Myocyte (in vitro differentiated cells): ENCODE results near the gene KRTAP10-3. TPM values are rescaled to one million over a fixed set of nuclear protein-coding genes. Genes with fewer than 3 reads are reported as not detected.

ENCODE experiments used
- DNase-seq: peaks from one replicate; pipeline ENCODE4 v3.0.0-alpha.2; 2012; ENCODE audit warnings: low read depth
- total RNA-seq: library from RNA; depleted of rRNA; stranded (reverse); fragments of >200 nt; gene quantifications from 2 replicates; pipeline ENCODE4 v1.2.3, GENCODE V29; 2014

KRTAP10-3 gene
- total RNA-seq, 1 donor from 2014 or later: not detected

DNA sequence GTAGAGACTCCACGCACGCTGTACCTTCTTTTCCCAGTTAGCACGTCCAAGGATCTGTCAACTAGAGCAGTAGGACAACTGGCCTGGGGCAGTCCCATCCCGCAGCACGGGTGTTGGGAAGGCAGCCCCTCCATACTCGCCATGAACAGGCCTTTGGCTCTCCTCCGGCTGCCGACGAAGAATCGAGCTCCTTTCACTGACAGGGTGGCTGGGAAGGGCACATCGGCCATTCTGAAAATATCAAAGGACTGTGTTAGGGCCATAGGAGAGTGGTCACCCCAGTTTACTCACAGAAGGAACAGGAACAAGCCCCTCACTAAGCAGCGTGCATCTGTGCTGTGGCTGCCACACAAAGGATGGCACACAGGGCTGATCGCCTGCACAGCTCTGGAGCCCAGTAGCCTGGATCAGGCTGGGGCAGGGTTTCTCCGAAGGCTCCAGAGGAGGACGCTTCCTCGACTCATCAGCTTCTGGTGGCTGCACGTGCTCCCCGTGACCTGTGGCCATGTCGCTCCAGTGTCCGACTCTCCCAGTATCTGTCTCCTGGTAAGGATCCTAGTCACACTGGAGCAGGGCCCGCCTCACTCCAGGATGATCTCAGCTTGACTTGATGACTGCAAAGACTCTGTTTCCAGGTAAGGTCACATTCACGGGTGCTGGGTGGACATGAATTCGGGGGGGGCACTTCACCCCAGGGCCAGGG, 27.5 kb downstream of the KRTAP10-3 start:
- DNase-seq: no peak

DNA sequence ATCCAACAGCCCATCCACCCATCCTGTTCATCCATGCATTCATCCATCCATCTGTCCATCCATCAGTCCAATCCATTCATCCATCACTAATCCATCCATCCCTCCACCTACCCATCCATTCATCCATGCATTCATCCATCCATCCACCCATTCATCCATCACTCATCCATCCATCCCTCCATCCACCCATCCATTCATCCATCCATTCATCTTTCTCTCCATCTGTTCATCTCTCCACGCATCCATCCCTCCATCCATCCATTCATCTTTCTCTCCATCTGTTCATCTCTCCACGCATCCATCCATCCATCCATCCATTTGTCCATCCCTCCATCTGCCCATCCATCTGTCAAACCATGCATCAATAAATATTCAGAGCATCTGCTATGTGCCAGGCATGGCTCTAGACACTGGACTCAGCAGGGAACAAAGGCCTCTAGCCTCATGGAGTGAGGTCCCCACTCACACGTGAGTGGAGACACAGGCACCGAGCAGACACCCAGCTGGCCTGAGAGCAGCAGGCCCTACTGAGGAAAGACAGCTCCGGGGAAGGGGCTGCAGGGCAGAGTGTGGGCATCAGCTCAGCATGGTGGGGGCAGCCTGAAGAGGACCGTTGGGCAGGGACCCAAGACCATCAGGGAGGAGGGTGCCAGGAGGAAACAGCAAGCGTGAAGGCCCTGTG, 28.2 kb downstream of the KRTAP10-3 start:
- no peak for DNase-seq

DNA sequence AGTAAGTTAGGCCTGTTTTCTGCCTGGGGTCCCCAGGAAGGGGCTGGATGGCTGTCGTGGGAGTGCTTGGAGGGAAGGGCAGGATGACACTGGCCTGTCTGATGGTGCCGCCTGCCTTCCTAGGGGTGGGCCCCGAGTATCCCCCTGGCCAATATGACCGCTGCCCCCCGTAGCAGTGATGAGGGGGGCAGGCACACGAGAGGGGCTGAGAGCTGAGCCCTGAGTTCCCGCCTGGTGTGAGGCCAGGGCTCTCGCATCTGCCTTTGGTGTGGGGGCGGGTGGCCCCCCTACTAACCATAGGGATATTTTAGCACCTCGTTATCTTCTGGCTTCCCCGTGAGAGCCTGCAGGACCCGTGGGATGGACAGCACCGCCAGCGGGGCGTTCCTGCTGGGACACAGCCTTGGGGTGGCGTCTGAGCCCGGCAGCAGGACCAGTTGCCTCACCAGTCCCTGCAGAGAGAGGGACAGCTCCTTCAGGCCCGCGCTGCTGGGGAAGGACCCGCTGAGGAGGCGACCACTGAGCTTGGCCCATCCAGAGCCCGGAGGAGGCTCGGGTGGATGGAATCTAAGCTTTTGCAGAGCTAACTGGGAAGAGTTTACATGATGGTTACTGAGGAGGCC, 29.0 kb downstream of the KRTAP10-3 start:
- no peak for DNase-seq

DNA sequence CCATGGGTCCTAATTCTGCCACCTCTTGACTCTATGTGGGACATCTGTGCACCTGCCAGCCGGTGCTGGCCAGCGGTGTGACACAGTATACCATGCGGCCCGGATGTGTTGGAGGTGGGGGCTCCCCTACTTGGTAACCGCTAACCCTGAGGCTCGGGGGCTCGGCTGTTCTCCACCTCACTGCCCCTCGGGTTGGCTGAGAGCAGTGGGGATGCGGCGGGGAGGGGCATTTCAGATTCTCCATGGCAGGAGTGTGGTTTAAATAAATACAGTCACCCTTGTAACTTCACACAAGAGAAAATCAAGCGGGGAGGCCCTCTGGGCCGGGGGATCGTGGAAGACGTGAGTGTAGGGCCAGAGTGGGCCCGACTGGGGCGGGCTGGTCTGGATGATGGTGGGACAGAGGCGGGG, 29.6 kb downstream of the KRTAP10-3 start:
- no peak for DNase-seq

DNA sequence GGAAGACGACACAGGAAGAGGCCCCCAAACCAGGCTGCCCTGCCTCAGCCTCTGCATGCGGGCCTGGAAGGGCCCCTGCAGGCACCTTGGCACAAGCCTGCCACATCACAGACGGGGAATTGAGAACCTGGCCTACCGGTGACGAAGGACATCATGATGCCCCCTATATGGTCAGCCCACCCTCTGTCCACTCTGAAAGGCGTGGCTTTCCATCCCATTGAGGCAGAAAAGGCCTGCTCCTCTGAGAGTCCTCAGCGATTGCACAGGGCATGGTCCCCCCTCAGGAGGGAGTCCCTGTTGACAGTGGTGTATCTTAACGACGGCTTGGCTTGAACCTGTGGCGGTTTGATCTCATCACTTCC, 30.0 kb downstream of the KRTAP10-3 start:
- DNase-seq: no peak

DNA sequence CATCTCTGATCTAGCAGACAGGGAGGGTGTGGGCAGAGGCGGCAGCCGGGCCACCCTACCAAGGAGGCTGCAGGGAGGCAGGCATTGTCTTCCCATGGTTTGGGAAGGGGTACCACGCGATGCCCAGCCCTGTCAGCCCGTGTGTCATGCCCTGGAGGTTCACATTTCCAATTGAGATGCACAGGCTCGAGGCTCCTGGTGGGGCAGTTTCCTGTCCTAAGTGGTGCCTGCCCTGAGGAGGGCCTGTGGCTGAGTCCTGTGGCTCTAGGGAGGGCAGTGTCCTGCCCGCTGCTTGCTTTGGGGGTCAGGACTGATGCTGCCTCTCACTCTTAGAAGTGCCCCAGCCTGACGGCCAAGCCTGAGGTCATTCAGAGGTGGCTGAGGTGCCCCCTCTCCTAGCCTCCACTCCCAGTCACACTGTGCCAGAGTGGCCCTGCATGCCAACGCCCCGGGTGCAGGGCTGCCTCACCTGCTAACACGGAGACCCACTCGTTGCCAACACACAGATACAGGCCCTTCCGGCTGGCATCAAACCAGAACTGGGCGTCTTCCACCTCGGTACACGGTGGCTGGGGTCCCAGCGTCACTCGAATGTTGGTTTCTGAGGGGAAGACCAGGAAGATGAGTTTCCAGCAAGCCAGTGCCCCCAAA, 30.5 kb downstream of the KRTAP10-3 start:
- no peak for DNase-seq

DNA sequence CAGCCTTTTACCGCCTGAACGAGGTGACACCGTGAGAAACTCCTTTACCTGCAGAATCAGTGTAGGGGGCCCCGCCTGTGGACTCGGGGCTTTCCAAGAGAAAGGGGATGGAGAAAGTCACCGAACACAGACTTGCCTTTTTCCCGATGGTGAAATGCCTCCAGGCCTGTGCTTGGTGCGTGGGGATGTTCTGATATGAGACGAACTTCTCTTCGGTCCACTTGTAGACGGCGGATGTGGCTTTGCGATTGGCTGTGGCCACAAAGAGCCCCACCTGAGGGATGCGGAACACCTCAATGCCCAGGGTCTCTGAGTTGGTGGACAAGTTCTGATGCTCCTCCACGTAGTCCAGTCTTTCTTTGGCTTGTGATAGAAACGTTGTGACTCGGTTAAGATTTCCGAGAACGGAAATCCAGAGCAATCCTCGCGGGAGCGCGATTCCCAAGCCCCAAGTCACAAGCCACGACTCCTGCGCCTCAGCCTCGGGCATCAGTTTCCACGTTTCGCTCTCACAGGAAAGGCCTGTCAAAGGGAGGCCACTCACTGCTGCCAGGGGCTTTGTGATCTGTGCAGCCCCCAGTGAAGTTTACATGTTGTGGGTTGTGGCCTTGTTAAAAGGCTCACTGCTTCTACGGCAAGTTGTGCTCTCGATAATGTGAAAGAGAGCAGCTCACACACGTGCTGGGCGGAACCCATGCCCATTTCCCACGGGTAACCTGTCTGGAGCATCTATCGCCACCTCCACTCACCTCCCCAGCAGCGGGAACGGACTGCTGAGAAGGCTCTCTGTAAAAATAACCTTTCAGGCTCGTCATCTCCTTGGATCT, 31.2 kb downstream of the KRTAP10-3 start:
- no peak for DNase-seq

DNA sequence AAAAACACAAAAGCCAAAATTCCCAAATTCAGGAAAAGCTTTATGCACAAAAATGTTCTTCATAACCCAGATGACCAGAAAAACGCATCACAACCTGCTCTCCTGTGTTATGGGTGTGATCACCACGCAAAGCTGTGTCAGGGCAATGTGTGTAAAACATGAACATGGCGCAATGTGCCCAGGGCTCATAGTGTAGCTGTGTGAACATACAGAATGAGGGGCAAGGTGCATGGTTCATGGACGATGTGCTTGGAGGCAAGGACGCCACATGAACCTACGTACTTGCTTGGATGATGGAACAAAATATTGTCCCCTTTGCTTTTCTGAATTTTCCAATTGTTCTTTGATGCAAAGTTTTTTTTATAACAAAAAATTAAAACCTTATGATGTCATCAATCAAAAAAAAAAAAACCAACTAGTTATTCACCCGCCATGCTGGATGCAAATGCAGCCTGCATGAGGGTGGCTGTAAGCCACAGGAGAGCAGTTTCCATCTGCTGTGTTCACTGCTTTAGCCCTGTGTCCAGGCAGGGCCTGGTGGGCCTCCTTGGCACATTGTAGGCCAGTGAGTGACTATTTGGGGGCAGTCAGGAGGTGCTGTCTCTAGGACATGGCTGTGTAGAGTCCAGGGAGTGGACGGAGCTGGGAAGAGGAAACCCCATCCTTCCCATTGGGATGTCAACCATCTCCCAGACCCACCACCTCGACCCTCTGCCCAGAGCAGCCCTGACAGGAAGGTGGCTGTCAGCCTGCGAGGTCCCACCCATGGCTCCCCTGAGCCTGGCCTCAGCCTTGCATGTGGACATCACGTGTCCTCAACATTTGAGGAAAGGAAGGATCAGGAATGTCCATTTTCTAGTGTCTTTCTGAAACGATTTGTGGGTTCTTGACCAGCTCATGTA, 32.2 kb downstream of the KRTAP10-3 start:
- no peak for DNase-seq

DNA sequence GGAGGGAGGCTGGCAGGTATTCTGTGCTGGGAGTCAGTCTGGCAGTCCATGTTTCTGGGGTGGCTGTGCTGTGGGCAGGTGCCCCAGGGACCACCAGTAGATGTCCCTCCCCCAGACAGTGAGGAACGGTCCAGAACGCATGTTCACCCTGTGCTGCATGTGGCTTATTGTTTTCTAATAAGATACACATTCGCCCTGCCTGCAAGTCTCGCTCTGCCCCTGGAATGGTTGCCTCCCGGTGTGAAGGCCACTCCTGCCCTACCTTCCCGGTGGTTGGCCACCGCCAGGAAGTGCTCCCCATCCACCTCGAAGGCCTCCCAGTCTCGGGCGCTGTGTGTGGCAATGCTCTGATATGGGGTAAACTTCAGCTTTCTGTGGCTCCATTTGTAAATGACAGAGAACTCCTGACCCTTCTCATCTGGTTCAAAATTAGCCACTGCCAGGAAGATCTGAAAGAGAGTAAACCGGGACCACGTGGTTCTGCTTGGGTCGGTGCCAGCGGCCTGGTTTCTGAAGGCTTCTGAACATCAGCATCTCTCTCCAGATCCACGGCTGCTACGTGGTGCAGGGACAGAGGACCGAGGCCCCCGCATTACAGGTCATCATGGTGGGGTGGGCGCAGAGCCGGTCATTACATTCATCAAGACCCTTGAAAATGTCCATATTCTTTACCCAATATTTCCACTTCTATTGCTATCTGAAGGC, 33.1 kb downstream of the KRTAP10-3 start:
- DNase-seq: no peak

DNA sequence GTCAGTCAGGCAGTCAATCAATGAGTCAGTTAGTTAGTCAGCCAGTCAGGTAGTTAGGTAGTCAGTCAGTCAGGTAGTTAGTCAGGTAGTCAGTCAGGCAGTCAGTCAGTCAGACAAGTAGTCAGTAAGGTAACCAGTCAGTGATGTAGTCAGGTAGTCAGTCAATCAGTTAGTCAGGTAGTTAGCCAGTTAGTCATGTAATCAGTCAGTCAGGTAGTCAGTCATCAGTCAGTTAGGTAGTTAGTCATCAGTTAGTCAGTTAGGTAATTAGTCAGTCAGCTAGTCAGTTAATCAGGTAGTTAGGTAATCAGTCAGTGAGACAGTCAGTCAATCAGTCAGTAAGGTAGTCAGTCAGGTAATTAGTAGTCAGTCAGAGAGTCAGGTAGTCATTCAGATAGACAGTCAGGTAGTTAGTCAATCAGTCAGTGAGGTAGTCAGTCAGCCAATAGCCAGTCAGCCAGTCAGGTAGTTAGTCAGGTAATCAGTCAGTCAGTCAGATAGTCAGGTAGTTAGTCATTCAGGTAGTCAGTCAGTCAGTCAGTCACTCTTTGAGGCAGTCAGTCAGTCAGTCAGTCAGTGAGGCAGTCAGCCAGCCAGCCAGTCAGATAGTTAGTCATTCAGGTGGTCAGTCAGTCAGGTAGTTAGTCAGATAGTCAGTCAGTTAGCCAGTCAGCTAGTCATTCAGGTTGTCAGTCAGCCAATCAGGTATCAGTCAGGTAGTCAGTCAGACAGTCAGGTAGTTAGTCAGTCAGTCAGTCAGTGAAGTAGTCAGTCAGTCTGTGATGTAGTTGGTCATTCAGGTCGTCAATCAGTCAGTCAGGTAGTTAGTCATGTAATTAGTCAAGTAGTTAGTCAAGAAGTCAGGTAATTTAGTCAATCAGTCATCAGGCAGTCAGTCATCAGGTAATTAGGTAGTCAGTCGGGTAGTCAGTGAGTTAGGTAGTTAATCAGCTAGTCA, 33.9 kb downstream of the KRTAP10-3 start:
- no peak for DNase-seq

DNA sequence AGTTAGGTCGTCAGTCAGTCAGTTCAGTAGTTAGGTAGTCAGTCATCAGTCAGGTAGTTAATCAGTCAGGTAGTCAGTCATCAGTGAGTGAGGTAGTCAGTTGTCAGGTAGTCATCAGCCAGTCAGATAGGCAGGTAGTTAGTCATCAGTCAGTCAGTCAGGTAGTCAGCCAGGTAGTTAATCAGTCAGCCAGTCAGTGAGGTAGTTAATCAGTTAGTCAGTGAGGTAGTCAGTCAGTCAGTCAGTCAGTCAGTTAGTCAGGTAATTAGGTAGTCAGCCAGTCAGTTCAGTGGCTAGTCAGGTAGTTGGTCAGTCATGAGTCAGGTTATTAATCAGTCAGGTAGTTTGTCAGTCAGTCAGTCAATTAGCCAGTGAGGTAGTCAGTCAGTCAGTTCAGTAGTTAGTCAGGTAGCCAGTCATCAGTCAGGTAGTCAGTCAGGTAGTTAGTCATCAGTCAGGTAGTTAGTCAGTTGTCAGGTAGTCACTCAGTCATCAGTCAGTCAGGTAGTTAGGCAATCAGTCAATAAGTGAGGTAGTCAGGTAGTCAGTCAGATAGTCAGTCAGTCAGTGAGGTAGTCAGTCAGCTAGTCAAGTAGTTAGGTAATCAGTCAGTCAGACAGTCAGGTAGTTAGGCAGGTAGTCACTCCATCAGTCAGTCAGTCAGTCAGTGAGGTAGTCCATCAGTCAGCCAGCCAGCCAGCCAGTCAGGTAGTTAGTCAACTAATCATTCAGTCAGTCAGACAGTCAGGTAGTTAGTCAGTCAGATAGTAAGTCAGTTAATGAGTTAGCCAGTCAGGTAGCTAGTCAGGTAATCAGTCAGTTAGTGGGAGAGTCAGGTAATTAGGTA, 34.8 kb downstream of the KRTAP10-3 start:
- DNase-seq: no peak

DNA sequence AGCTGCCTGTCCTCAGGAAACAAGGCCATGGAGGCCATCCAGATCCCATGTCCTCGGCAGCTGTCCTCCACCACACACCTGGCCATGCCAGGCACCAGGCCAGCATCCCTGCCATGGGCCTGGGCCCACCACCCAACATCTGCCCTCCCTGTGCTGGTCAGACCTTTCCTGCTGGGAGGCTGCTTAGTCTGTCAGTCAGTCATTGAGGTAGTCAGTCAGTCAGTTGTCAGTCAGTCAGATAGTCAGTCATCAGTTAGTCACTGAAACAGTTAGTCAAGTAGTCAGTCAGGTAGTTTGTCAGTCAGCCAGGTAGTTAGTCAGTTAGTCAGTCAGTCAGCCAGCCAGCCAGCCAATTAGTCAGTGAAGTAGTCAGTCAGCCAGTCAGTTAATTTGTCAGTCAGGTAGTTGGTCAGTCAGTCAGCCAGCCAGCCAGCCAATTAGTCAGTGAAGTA, 35.8 kb downstream of the KRTAP10-3 start:
- DNase-seq: no peak

DNA sequence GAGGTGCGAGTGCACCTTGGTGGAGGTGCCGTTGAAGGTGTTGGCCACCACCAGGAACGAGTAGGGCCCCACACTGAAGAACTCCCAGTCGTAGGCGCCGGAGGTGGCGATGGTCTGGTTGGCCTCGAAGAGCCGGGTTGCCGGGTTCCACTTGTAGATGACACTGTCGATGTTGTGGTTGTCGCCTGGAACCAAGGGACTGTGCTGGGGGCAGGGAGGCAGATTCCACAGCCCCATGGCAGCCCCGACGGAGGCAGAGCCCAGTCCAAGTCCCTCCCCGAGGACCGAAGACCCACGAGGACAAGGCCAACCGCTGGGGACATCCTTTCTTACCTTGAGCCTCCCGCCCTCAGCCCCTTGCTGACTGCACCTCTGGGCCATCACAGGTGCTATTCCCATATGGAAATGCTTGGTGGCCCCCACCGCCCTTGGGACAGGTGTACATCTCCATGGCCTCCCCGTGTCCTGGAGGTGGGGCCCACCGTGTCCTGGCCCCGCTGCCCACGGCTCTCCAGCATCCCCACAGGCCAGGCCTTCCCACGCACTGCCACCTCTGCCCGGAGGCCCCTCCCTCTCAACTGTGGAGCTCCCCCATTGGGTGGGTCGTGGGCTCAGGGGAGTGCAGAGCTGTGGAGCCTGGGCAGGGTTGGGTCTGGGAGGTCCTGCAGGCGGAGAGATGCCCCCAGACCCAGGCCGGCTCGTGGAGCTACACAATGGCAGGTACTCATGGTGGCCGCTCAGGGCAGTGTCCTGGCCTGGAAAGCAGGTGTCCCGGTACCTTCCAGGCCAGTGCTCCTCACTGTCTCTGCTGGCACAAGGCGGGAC, 36.5 kb downstream of the KRTAP10-3 start:
- no peak for DNase-seq

DNA sequence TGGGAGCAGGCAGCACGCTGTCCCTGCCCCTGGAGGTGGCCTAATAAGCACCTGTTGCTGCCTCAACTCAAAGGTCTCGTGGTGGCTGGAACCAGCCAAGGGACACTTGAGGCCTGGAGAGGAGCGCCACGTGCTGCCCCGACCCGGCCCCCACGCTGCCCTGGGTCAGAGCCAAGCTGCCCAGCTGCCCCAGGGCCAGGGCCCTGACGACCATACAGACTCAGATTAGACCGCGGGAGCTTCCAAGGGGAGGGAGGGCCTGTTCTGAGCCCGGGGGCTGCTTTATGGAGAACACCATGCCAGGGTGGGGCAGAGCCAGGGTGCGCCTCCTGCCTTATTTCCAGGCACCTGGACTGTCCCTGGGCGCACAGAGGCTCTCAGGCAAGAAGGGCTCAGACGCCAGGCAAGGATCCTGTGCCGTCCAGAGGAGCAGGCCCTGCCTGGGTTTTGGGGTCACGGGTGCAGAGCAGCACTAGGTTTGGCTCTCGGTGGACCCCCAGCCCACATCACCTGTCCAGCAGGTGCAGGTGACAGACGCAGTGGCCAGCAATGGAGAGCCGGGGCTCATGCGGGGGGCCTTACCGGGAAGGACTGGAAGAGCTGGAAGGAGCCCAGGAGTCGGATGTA, 37.2 kb downstream of the KRTAP10-3 start:
- no peak for DNase-seq

DNA sequence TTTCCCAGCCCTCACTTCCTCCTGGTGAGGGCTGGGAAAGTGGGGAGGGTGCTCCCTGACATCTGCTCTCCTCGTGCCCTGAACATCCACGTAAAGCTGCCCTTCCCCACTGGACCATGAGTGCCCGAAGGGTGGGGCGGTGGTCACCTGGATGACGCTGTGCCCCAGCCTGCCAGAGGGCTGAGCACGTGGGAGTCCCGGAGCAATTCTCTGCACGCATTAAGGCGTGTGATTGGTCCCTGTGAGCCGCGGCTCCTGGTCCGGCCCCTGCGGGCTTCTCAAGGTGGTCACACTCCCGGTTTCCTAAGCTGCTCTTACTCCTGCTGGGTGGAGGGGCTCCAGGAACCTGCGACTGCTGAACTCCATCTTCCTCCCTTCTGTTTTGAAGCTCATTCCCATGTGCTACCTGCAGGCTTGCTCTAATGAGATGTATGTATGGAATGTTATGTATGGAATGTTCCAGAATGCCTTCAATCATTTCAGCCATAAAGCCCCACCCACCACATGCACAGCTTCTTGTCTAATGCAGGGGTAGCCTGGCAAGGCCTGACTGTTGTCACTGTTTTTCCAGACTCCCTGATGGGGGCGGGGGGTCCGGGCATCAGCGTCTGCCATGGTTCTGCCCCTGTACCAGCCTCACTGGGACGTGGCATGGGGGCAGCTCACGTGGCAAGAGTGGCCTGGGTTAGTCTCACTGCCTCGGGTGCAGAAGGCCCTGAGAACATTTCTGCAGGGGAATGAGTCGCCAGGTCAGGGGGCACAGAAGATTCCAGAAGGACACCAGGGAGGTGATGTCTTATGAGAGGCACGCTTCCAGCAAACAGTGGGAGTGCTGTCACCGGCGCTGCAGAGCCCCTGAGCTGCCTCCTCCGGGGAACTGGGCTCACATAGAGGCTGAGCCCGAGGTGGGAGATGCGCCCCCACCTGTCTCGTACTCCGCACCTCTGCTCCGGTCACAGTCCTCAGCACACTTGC, 38.0 kb downstream of the KRTAP10-3 start:
- DNase-seq: no peak
